GM15510 (cell line): Measurements from ENCODE around the gene CISH.

Source experiments
- POLR2A ChIP-seq: IDR thresholded peaks from 3 replicates; pipeline ENCODE4 v1.6.1; 2011; ENCODE audit warnings: borderline replicate concordance; ENCODE audit not compliant: insufficient read length; ENCODE audit errors: extremely low read depth

The CISH gene

DNA sequence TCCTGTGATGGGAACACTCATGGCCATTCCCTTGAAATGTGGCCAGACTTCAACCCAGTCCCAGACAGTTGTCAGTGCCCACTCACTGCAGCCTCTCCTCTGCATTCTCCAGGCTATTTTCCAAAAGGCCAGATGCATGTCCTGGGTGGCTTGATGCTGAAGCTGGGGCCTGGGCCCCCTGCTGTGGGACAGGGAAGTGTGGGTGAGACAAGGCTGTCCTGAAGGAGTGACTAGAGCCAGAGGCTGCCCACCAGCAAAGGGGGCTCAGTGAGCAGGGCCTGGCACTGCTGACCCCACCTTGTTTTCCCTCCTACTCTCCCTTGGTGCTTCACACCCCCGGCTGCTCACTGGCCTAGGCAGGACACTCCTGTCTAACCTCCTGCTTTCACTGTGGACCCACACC, 11.9 kb downstream of the CISH start:
- no peak for TF ChIP-seq POLR2A

DNA sequence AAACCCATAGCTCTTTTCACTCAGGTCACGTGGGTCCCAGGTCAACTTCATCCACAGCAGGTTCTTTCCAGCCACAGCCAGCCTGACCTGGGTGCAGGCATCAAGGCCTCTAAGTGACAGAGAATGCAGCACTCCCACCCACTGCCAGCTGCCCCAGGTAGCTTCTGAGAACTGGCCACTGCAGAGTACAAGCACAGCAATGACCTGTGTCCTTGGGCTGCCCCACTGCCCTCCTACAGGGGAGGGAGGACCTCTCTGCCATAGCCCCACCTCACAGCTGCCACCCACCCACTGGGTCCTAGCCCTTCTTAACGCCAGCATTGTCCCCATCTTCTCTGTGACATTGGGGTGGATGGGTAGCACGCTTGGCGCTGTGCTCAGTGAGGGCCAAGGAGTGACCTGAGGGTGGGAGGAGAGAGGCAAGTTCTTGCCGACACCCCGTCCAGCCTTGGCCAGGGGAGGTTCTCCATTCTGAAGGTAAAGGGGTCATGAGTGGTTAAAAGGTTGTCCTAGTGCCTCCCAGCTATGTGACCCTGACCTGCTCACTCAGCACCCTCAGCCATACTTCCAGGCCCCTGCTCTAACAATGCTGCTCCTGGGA, 12.4 kb downstream of the CISH start:
- no peak for TF ChIP-seq POLR2A

DNA sequence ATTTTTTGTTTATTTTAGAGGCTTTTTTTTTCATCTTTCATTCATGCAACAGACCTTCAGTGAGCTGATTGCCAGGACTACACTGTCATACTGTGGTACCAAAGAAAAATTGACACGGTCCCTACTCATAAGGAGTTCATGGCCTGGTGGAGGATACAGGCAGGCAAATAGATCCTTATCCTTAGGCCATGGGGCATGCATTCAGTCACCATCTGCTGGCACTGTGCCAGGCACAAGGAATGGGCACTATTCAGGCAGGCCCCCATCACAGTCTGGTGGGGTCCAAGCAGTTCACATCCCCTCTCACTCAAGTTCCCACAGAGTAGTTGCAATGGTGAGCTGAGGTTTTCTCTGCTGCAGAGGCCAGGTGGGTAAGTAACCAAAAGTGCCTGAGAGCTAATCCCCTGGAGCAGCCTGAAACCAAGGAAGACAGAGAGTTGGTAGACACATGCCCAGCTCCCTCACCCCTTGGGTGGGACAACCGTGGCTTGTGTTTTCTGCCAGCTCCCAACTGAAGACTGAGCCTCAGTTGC, 17.3 kb downstream of the CISH start:
- no peak for TF ChIP-seq POLR2A

DNA sequence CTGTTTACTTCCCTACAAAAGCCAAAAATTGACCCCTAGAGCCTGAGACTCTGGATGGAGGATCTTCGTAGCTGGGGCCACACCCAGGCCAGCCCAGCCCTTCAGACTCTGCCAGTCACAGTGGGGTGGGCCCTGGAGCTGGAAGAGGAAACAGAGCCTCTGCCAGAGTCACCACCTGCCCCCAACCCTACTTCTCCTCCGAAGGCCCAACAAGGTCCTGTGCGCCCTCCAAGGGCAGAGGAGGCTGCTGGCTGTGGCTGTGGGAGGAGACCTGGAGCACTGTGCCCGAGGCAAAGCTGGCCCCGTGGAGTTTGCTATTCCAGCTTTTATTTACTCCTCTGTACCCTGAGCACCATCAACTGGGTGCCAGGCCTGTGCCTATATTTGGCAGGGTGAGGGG, 19.0 kb downstream of the CISH start:
- TF ChIP-seq POLR2A: no peak

DNA sequence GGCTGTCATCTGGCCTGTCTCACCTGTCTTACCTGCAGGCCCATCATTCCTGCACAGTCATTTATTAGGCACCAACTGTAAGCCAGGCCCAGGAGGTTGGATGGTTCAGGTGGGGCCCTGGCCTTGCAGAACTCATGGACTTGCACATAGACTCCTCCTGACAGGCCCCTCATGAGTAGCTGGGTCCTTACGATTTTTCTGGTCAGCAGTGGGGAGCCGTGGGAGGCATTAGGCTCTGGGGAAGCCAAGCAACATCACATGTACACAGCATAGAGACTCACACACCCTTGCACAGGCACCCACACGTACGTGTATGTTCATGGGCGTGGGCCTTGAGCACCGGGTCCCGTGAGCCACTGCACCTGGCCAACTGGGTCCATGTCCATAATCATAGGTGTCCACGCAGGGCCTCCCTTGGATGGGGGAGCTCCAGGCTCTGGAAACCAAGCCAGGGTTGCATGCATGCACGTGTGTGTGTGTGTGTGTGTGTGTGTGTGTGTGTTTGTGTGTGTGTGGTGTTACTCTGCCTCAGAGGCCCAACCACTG, 20.3 kb downstream of the CISH start:
- TF ChIP-seq POLR2A: no peak

DNA sequence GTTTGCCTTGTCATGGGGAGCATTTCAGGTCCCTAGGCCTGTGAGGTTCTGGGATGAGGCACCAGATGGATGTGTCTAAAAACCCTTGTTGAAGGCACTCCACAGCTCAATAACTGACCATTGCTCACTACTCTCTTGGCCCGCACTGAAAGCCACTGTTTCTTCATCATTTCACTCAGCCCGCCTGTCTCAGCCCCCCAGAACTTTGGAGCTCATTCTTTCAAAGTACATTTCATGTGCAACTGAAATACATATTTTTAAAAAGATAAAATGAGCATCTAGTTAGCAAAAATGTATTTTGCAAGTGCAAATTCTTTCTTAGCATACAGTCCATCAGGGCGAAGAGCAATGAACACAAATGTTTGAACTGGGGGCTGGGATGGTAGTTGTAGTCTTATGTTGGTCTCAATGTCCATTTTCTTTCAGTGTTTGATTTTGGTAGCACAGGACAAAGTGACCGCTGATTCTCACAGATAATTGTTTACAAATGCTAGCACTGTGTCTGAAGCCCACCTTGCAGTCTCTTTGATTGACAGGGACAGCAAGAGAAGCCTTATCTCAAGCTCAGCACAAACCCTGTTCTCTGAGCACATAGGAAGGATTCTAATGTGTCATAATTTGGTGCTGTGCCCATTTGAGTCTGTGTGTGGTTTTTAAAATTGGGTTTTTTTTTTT, 22.7 kb downstream of the CISH start:
- TF ChIP-seq POLR2A: no peak

DNA sequence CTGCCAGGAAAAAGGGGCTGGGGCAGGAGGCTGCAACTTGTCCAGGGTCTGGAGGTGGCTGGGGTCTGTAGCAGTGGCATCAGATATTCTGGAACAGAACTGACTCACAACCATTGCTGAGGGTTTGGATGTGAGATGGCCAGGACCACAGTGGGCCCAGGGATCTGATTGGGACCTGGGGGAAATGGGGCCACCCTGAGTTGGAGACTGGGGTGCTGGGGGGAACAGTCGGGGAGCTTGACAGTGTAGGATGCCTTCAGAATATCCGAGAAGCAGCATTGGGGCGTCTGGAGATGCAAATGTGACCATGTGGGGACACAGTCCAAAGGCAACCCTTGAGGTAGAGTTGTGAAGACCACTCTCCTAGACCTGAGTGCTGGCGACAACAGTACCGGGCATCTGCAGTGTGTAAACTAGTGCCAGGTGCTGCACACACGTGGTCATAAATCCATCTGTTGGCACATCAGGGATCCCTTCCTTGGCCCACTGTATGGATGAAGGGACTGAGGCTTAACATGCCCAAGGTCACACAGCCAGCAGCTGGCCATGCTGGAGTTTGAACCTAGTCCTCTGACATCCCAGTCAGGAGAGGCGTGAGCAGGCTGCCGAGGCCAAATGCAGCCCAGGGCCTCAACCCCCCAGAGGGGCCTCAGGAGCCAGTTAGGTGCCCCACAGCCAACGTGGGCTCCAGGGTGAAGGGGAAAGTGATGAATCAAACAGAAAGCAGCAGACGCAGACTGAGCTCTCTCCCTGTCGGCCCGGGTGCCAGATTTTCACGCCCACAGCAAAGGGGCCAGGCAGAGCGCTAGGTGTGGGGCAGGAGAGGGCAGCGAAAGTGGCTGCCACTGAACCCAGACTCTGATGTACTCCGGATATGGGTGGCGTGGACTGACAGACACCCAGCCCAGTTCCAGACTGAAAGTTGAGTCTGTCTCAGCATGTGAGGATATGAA, 23.5 kb downstream of the CISH start:
- TF ChIP-seq POLR2A: no peak

DNA sequence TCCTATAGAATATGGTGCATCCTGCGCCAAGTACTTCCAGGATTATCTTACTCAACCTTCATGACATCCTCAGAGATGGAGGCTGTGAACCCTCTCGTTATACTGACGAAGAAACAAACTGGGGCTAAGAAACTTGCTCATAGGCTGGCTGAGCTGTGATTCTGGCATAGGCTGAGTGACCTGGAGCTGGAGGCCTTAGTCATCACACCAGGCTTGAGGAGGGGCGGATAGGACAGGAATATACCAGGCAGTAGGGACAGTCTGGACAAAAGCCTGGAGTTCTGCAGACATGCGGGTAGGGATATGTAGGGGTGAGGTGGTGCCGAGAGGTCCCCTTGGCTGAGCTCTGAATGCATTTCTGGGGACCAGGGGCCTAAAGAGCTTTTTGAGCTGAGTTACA, 24.2 kb downstream of the CISH start:
- no peak for TF ChIP-seq POLR2A

DNA sequence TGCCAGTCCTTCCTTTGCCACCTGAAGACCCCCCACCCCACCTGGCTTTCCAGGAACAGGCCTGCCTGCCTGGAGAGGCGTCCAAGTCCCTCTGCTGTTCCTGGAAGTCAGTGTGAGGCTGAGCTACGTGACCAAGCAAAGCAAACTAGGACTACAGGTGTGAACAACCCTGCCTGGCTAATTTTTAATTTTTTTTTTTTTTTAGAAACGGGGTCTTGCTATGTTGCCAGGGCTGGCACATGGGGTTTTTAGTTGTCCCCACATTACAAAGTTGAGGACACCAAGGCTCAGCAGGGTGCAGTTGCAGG, 24.9 kb downstream of the CISH start:
- TF ChIP-seq POLR2A: no peak

DNA sequence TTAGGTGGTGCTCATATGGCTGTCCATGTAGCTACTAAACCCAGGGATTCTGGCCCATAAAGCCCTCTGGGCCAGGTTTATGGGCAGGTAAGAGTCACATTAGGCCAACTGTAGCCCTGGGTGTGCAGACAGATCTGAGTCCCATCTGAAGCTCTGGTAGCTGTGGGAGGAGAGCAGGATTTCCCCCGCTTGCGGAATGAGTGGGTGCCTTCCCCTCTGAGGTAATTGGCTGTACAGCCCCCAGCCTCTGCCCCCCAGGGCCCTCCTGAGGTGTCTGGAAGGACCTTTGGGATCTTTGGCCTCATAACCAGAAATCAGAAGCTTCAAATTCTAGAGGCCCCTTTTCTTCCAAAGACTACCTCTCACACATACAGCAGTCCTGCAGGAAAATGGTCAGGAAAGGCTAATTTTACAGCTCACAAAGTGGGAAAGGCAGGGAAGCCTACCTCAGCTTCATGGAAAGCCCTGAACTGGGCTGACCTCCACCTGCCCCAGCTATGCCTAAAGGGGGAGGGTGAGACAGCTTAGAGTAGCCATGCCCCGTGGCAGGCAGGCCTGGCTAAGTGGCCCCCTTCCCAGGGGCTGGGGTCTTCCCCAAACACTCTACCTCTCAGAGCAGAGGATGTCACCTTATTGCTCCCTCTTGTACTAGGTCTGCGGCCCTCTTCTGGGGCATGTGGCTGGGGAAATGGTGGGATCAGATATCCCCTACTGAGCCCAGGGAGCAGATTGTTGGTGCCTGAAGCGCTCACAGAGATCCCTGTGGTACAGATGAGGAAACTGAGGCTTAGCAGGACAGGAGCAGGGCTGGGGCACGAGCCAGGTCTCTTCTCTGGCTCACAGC, 25.4 kb downstream of the CISH start:
- TF ChIP-seq POLR2A: no peak

DNA sequence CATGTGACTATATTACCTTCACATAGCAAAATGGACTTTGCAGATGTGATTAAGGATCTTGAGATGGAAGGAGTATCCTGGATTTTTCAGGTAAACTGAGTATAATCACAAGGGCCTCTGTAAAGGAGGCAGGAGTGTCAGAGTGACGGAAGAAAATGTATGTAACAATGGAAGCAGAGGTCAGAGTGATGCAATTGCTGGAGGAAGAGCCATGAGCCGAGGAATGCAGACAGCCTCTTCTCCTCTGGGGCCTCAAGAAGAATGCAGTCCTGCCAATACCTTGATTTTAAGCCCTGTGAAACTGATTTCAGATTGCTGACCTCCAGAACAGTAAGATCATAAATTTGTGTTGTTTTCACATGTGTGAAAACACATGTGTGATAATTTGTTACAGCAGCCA, 27.2 kb downstream of the CISH start:
- TF ChIP-seq POLR2A: no peak

DNA sequence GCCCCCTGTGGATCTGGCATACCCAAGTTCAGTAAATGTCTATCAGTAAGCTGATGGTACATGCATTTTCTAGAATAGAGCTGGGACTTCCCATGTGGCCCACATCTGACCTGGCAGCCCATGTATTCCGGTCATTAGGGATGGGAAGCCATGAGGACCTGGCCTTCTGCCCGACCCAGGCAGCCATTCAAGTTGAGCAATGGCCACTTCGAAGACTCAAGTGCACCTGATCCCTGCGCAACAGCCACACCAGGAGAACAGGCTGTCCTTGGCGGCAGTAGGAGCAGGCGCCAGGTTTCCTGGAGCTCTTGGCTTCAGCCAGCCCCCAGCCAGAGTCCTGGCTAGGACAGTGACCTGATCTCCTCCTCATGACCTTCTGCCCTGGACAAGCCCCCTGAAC, 27.7 kb downstream of the CISH start:
- no peak for TF ChIP-seq POLR2A

DNA sequence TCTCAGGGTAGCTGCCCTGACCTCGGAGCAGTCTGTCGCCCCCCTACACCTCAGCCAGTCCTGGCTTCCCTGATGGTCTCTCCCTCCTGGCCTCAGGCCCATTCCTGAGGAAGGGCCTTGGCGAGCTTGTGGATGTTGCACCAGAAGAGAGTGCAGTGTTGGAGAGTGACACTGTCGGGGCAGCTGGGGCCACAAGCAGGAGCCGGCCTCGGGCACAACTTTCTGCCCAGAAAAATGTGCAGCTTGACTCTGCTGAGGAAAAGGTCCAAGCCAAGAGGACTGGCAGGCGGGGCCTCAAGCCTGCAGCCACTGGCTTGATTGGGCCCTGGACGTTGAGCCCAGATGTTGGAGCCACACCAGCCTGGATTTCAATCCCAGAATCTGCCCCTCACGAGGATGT, 29.5 kb downstream of the CISH start:
- TF ChIP-seq POLR2A: no peak

DNA sequence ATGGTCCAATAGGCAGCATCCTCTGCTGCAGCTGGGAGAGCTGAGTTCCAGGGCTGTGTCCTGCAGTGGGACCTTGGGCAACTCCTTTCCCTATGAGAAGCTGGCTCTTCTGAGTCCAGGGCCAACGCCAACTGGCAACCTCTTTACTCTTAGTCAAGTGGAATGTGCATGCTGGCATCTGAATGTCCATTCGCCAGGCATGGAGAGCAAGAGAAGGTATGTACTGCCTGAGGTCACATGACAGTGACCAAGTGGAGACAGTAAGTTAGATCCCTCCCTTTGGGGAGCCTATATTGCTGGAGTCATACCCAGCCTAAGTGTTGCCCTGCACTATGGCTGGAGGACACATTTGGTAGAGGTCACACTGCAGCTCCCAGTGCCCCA, 30.1 kb downstream of the CISH start:
- TF ChIP-seq POLR2A: no peak

DNA sequence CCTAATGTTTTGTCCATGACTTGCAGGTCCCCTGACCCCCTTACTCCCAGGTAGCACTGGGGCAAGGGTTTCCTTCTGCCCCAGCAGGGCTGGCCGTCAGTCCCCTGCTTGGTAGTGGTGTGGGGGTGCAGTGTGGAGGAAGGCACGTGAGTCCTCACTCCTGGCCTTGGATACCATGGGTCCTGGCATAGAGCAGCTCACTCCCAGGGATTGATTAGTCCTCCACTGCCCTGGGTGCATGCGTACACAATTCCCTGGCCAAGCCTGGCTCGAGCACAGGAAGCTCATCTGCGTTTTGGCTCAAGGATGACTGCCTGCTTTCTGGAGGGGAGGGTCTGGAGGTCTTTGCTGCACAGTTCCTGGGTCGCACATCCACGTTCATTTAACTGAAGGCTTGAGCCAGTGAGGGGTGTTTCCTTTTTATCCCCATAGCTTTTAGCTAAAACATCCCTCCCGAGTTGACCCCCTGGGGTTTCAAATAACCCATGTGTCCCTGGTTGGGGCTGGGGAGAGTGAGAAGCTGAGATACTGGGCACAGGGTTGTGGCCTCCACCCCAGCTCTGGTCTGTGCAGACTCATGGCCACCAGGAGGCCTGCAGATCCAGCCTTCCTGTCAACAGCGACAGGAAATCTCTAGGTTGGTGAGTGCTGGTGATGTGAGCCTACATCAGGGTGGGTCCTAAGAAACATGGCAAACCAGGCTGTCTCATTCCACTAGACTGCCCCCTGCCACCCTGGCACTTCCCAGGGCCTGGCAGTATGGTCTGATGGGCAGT, 30.7 kb downstream of the CISH start:
- no peak for TF ChIP-seq POLR2A

DNA sequence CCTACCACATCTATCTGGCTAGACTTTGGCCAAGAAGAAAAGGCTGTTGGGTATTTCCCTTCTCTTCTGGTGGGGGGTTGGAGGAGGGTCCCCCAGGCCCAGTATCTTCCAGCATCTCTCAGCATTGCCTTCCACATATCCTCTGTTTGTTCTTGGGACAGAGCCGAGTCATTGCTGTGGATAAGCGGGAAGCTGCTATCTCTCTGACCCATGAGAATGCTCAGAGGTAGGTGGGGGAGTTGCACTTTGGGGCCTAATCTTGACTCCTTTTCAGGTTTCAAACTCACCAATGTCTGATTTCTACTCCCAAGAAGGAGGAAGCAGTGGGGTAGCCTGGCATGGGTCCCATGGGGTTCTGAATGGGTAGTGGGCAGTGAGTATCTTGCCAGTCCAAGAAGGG, 34.2 kb downstream of the CISH start:
- TF ChIP-seq POLR2A: no peak
